Right hindlimb (tissue), 1 donor: Measurements from ENCODE around the gene PHF3.
"Not testable (repeated sequence)": the region's sequence is repeated elsewhere in the genome, so short reads cannot be mapped to it uniquely, and the experiment has no call there.

ENCODE experiments used
- DNase-seq: peaks from one replicate; pipeline ENCODE4 v3.0.0-alpha.2; 2018

The PHF3 gene

DNA sequence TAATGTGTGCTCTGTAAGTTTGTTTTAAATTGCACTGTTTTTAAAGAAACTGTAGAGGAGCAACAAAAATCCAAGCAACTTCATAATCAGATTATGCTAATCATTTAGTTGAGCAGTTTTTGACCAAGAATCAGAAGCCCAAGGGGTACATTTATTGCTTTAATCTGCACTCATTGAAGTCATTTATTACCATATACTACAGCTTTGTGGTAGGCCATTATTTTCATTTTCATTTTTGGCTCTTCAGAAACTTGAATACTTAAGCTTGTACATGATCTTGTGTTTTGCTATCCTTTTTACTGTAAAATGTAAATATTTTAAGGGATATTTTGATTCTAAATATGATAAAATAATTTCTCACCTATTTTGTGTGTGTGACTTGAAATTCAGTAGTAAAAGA lies 78.5 kb downstream of the PHF3 start:
- no peak for DNase-seq

GRCh38 chr6:63716169-63716568 lies 80.6 kb downstream of the PHF3 start:
- no peak for DNase-seq

DNA sequence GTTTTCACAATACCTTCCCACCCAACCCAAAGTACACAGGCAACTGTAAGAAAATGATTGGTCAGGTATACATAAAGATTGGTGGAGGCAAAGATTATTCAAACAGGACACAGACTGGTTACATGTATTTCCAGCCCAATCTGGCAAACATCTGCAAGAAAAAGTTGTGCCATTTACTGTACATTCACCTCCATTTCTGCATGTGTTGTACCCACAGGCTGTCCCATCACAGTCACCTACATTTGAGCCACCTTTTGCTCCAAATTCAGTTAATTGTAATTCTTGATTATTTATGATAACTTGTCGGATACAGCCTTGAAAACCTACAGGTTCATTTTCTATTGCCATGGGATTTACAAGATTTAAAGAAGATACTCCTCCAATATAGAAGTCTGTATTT lies 85.6 kb downstream of the PHF3 start:
- DNase-seq = no peak

DNA sequence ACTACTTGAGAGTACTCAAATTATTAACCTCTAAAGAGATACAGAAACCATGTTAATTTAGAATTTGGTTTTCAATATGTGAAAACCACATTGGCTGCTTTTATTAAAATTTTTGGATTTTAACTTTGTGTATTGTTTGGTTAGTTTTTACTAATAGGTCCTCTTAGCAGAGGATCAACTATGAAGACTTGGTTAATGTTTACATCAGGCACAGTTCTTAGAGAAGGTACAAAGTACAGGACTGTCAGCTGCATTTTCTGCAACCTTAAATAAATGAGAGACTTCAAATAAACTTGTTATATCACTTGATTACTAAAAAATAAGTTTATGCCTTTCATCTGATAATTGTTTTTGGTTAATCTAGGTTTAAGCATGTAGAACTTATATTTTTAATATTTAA lies 89.1 kb downstream of the PHF3 start:
- no peak for DNase-seq

DNA sequence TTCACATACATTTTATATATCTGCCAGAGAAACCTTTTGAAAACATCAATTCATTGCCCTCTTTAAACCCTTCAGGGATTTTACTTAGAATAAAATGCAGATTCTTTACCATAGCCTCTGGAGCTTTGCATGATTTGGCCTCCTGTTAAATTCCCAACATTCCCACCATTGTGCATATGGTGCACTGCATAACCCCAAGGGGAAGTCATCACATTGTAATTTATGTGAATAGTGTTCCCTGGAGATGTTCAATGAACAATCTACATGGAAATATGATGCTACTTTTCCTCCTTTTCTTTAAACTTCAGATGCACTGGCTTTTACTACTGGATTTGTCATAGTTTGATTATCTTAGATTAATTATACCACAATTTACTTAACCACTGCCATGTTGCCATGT lies 94.7 kb downstream of the PHF3 start:
- DNase-seq = no peak

DNA sequence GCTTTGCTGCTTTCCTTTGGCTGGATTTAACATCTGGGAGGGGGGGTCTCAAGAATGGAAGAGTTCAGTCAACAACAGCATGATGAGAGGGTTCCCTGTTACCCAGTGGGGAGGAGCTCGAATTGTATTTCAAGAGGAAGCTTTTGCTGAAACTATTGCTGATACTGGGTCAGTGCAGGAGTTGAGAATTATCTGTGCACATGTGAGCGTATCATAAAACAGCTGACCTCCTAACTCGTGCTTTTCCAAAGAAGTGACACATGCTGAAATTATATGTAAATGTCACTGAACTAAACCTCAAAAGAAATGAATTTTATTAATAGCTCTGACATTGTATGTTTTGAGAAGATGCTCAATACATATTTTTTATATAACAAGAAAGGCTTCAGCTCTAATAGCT lies 96.3 kb downstream of the PHF3 start:
- DNase-seq = no peak

DNA sequence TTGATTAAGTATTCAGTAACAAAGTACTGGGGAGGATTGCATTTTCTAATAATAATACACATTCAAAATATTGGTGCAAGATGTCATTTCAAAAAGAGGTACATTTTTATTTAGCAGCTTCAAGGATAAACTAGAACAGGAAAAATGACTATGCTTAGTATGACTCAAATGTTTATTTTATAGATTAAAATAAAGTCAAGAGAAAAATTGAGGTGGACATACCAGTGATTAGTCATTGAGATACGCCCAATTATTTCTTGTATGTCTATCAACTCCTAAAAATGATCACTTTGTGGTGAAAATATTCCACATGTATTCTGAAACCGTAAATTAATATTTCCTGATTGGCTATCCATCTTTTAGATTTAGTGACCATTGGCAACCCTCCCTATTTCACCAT lies 96.7 kb downstream of the PHF3 start:
- no peak for DNase-seq

- no peak for DNase-seq
Observed at GRCh38 chr6:63734923-63735322, 99.3 kb downstream of the PHF3 start.

DNA sequence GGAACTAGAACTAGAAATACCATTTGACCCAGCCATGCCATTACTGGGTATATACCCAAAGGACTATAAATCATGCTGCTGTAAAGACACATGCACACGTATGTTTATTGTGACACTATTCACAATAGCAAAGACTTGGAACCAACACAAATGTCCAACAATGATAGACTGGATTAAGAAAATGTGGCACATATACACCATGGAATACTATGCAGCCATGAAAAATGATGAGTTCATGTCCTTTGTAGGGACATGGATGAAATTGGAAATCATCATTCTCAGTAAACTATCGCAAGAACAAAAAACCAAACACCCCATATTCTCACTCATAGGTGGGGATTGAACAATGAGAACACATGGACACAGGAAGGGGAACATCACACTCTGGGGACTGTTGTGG lies 102.6 kb downstream of the PHF3 start:
- DNase-seq = not testable (repeated sequence)

DNA sequence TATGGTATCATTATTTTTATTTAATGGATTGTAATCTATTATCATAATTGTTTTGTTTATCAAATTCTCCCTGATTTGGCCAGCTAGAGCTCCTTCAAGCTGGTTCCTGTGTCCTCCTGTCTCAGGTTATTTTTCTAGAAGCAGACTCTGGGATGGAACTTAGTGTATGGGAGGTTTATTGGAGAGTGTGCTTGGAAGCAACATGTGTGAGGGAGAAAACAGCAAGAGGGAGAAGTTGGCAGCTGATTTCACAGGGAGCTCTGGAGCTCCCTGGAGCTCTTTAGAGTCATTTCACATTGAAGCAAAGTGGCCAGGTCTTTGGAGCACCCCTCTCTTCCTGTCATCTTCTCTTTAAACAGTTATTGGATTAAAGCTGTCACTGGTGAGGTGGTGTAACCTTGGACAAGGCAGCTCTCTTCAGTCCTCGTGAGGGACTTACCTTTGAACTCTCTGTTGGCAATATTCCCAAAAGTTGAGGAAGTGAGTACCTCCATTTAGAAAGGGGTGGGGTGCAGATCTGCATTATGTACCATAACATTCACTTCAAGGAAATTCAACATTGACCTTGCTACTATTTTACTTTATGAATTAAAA lies 103.6 kb downstream of the PHF3 start:
- no peak for DNase-seq

GRCh38 chr6:63740709-63741108 lies 105.1 kb downstream of the PHF3 start:
- DNase-seq = no peak

- DNase-seq = no peak
Observed at GRCh38 chr6:63742060-63742459, 106.5 kb downstream of the PHF3 start.

GRCh38 chr6:63743691-63744090 lies 108.1 kb downstream of the PHF3 start:
- DNase-seq = no peak

GRCh38 chr6:63744810-63745209 lies 109.2 kb downstream of the PHF3 start:
- no peak for DNase-seq

DNA sequence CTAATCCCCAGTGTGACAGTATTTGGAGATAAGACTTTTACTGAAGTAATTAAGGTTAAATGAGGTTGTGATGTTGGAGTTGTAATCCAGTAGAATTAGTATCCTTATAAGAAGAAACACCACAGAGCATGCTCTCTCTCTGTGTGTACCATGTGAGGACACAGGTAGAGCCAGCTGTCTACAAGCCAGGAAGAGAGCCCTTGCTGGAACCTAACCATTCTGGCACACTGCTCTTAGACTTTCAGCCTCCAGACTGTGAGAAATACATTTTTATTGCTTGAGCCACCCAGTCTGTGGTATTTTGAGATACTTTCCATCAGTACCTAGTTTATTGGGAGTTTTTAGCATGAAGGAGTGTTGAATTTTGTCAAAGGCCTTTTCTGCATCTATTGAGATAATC lies 110.2 kb downstream of the PHF3 start:
- no peak for DNase-seq

GRCh38 chr6:63750400-63750799 lies 114.8 kb downstream of the PHF3 start:
- DNase-seq = no peak

GRCh38 chr6:63757275-63757674 lies 121.7 kb downstream of the PHF3 start:
- DNase-seq = not testable (repeated sequence)

- DNase-seq = no peak
Observed at GRCh38 chr6:63757826-63758225, 122.2 kb downstream of the PHF3 start.

GRCh38 chr6:63759605-63760105 lies 124.1 kb downstream of the PHF3 start:
- no peak for DNase-seq

GRCh38 chr6:63760199-63760598 lies 124.6 kb downstream of the PHF3 start:
- DNase-seq = no peak

- DNase-seq = no peak
Observed at GRCh38 chr6:63764318-63764916, 128.8 kb downstream of the PHF3 start.
